HCT116 (cell line): Measurements from ENCODE around the gene PIKFYVE.

Experiments used
- CBX3 ChIP-seq: IDR thresholded peaks from 2 replicates; pipeline ENCODE4 v1.6.1; 2012; ENCODE audit warnings: low read depth
- ELF1 ChIP-seq: IDR thresholded peaks from 2 replicates; pipeline ENCODE4 v1.6.1; 2012; ENCODE audit warnings: low read depth, borderline replicate concordance
- EZH2 ChIP-seq: fragments of 200-600 bp; sonication (generic); IDR thresholded peaks from 2 replicates; pipeline ENCODE4 v1.6.1; 2017; ENCODE audit warnings: antibody characterized with exemption, mixed run types
- EZH2phosphoT487 ChIP-seq: fragments of 200-600 bp; IDR thresholded peaks from 2 replicates; pipeline ENCODE4 v1.6.1; 2018; ENCODE audit warnings: antibody characterized with exemption, borderline replicate concordance
- POLR2A ChIP-seq: IDR thresholded peaks from 2 replicates; pipeline ENCODE4 v1.7.0; 2011; ENCODE audit warnings: borderline replicate concordance; ENCODE audit not compliant: insufficient read depth, insufficient read length; ENCODE audit errors: extremely low read depth
- POLR2AphosphoS5 ChIP-seq: IDR thresholded peaks from 2 replicates; pipeline ENCODE4 v1.6.1; 2011; ENCODE audit warnings: mild to moderate bottlenecking, low read depth, low read length, moderate library complexity
- RAD21 ChIP-seq: IDR thresholded peaks from 2 replicates; pipeline ENCODE4 v1.6.1; 2012; ENCODE audit warnings: low read depth, mild to moderate bottlenecking
- SP1 ChIP-seq: IDR thresholded peaks from 2 replicates; pipeline ENCODE4 v1.6.1; 2012; ENCODE audit warnings: low read depth
- TF ChIP-seq, protein P1 (sequence below), 3 experiments: fragments of 200-600 bp in 1 of 3; sonication (generic) in 1 of 3; IDR thresholded peaks in 2 of 3; conservative IDR thresholded peaks in 1 of 3; 2 replicates each; pipeline ENCODE4 v1.5.1; 2012 to 2017; ENCODE audit warnings: low read depth in 2 of 3, low read length in 2 of 3, antibody characterized with exemption in 1 of 3, borderline replicate concordance in 1 of 3, control low read depth in 1 of 3, mild to moderate bottlenecking in 1 of 3, mixed read lengths in 1 of 3, mixed run types in 1 of 3, moderate library complexity in 1 of 3; ENCODE audit not compliant: insufficient read depth in 1 of 3
- TF ChIP-seq, protein P2 (sequence below): IDR thresholded peaks from 2 replicates; pipeline ENCODE4 v1.6.1; 2012

DNA sequence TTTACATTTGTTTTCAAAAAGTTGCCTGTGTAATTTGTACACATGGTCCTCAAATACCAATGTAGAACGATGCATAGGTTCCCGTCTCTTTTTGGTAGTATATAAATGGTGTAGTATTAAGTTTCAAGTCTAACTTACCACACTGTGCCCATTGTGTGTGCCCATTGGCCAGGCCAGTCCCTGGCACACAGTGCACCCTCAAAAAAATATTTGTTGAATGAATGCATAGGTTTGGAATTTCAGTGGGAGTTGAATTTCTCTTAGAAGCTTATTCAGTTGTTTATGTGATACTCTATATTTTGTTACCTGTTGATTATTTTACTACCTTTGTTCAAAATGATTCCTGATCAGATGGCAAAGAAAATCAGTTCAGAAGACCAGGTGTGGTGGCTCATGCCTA lies 41.3 kb upstream of the PIKFYVE start:
- TF ChIP-seq EZH2phosphoT487 (no peak), ELF1 (no peak), EZH2 (no peak), SP1 (no peak), POLR2A (no peak), CBX3 (no peak), POLR2AphosphoS5 (no peak), RAD21 (no peak)
- TF ChIP-seq, protein P1, sequence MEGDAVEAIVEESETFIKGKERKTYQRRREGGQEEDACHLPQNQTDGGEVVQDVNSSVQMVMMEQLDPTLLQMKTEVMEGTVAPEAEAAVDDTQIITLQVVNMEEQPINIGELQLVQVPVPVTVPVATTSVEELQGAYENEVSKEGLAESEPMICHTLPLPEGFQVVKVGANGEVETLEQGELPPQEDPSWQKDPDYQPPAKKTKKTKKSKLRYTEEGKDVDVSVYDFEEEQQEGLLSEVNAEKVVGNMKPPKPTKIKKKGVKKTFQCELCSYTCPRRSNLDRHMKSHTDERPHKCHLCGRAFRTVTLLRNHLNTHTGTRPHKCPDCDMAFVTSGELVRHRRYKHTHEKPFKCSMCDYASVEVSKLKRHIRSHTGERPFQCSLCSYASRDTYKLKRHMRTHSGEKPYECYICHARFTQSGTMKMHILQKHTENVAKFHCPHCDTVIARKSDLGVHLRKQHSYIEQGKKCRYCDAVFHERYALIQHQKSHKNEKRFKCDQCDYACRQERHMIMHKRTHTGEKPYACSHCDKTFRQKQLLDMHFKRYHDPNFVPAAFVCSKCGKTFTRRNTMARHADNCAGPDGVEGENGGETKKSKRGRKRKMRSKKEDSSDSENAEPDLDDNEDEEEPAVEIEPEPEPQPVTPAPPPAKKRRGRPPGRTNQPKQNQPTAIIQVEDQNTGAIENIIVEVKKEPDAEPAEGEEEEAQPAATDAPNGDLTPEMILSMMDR (IDR thresholded peaks at IDR 0.05 in 2 of 3, conservative IDR thresholded peaks at IDR 0.05 in 1 of 3; ENCODE audit: borderline replicate concordance in 1 of 3, insufficient read depth in 1 of 3, low read depth in 2 of 3, low read length in 2 of 3), result no peak
- TF ChIP-seq, protein P2, sequence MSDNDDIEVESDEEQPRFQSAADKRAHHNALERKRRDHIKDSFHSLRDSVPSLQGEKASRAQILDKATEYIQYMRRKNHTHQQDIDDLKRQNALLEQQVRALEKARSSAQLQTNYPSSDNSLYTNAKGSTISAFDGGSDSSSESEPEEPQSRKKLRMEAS, result no peak
